Trophoblast cell (in vitro differentiated cells and primary cell): ENCODE results near the gene SNUPN.

ENCODE experiments used
- DNase-seq, 2 donors: peaks; one replicate each; pipeline ENCODE4 v3.0.0-alpha.2; 2016
- H2AFZ ChIP-seq: 2 replicates; pipeline ENCODE4 v1.6.1; 2013; ENCODE audit warnings: low read length, moderate library complexity, mild to moderate bottlenecking; ENCODE audit not compliant: insufficient read depth, poor library complexity
- H2AK5ac ChIP-seq: 2 replicates; pipeline ENCODE4 v1.6.1; 2013; ENCODE audit warnings: mild to moderate bottlenecking, low read length
- H2BK120ac ChIP-seq: 2 replicates; pipeline ENCODE4 v1.6.1; 2013; ENCODE audit warnings: low read length, mild to moderate bottlenecking, moderate library complexity; ENCODE audit not compliant: insufficient read depth, poor library complexity
- H2BK12ac ChIP-seq: 2 replicates; pipeline ENCODE4 v1.6.1; 2013; ENCODE audit warnings: mild to moderate bottlenecking, low read length, moderate library complexity
- H2BK5ac ChIP-seq: 2 replicates; pipeline ENCODE4 v1.6.1; 2013; ENCODE audit warnings: low read length, low read depth, moderate library complexity, mild to moderate bottlenecking; ENCODE audit not compliant: poor library complexity
- H3K14ac ChIP-seq: 2 replicates; pipeline ENCODE4 v1.6.1; 2013; ENCODE audit warnings: mild to moderate bottlenecking, low read length
- H3K18ac ChIP-seq: 2 replicates; pipeline ENCODE4 v1.6.1; 2013; ENCODE audit warnings: mild to moderate bottlenecking, low read length
- H3K23ac ChIP-seq: 2 replicates; pipeline ENCODE4 v1.6.1; 2013; ENCODE audit warnings: low read length
- H3K27ac ChIP-seq: 2 replicates; pipeline ENCODE4 v1.5.1; 2013; ENCODE audit warnings: low read depth, mild to moderate bottlenecking, inconsistent platforms, low read length, moderate library complexity
- H3K27me3 ChIP-seq: 2 replicates; pipeline ENCODE4 v1.6.1; 2013; ENCODE audit warnings: inconsistent platforms, mild to moderate bottlenecking, low read length, moderate library complexity; ENCODE audit not compliant: insufficient read depth
- H3K36me3 ChIP-seq, 2 experiments: 1 replicate in 1 of 2; 2 replicates in 1 of 2; pipeline ENCODE4 v1.6.1; 2013; ENCODE audit warnings: low read length in 2 of 2, mild to moderate bottlenecking in 2 of 2, moderate library complexity in 1 of 2; ENCODE audit not compliant: insufficient read depth in 2 of 2, control insufficient read depth in 1 of 2
- H3K4ac ChIP-seq: 2 replicates; pipeline ENCODE4 v1.6.1; 2013; ENCODE audit warnings: low read depth, mild to moderate bottlenecking, low read length, moderate library complexity
- H3K4me1 ChIP-seq, 2 experiments: 1 replicate in 1 of 2; 2 replicates in 1 of 2; pipeline ENCODE4 v1.6.1; 2013; ENCODE audit warnings: low read length in 2 of 2, mild to moderate bottlenecking in 2 of 2, moderate library complexity in 1 of 2; ENCODE audit not compliant: insufficient read depth in 2 of 2, control insufficient read depth in 1 of 2
- H3K4me2 ChIP-seq: 2 replicates; pipeline ENCODE4 v1.6.1; 2013; ENCODE audit warnings: inconsistent platforms, mild to moderate bottlenecking, low read length, moderate library complexity
- H3K4me3 ChIP-seq: 2 replicates; pipeline ENCODE4 v1.5.1; 2013; ENCODE audit warnings: mild to moderate bottlenecking, low read depth, low read length, inconsistent platforms
- H3K79me1 ChIP-seq: one replicate; pipeline ENCODE4 v1.6.1; 2013; ENCODE audit warnings: low read length
- H3K79me2 ChIP-seq: 2 replicates; pipeline ENCODE4 v1.6.1; 2013; ENCODE audit warnings: low read length, mild to moderate bottlenecking; ENCODE audit not compliant: control insufficient read depth, insufficient read depth, poor library complexity
- H3K9ac ChIP-seq: 2 replicates; pipeline ENCODE4 v1.6.1; 2013; ENCODE audit warnings: mild to moderate bottlenecking, low read length
- H3K9me3 ChIP-seq: 2 replicates; pipeline ENCODE4 v1.6.1; 2013; ENCODE audit warnings: low read depth, mild to moderate bottlenecking, control low read depth, inconsistent platforms, low read length; ENCODE audit not compliant: insufficient read depth
- H4K12ac ChIP-seq: 2 replicates; pipeline ENCODE4 v1.6.1; 2013; ENCODE audit warnings: low read depth, mild to moderate bottlenecking, low read length, moderate library complexity
- H4K8ac ChIP-seq: 2 replicates; pipeline ENCODE4 v1.6.1; 2013; ENCODE audit warnings: low read depth, mild to moderate bottlenecking, low read length, moderate library complexity
- H4K91ac ChIP-seq: one replicate; pipeline ENCODE4 v1.6.1; 2013; ENCODE audit warnings: low read depth, mild to moderate bottlenecking, low read length, moderate library complexity
- WGBS: extraction: QIAGEN DNeasy Blood & Tissue Kit; methylation state at CpG from one replicate; pipeline ENCODE4 v1.1.7; 2013; ENCODE audit warnings: missing lambda C conversion rate; ENCODE audit not compliant: insufficient read length, insufficient coverage; ENCODE audit errors: extremely low coverage; 5-methylcytosine and 5-hydroxymethylcytosine counted together

SNUPN gene

GRCh38 chr15:75655931-75656330 is 30.4 kb upstream of the SNUPN start:
- H4K12ac ChIP-seq: no peak overlapping the region
- H2BK12ac ChIP-seq: no peak overlapping the region
- no peak overlapping the region for H2AFZ ChIP-seq
- no peak overlapping the region for H3K14ac ChIP-seq
- no peak overlapping the region for H3K4me2 ChIP-seq
- no peak overlapping the region for H3K4ac ChIP-seq
- peaks cover 2% of the 10 kb centered on the region for H3K79me2 ChIP-seq
- H3K9ac ChIP-seq: no peak overlapping the region
- H3K23ac ChIP-seq: no peak overlapping the region
- no peak overlapping the region for H3K27ac ChIP-seq
- H3K4me3 ChIP-seq: no peak overlapping the region
- no peak overlapping the region for H2AK5ac ChIP-seq
- DNase-seq: no peak
- H4K91ac ChIP-seq: no peak overlapping the region
- no peaks in the 10 kb centered on the region for H3K27me3 ChIP-seq
- H3K36me3 ChIP-seq: peaks cover 32 to 38% of the 10 kb centered on the region in 2 experiments
- H3K4me1 ChIP-seq: peaks cover 26 to 30% of the 10 kb centered on the region in 2 experiments
- peaks cover 2% of the 10 kb centered on the region for H3K9me3 ChIP-seq
- no peak overlapping the region for H2BK5ac ChIP-seq
- H3K79me1 ChIP-seq: peaks cover 2% of the 10 kb centered on the region
- H4K8ac ChIP-seq: no peak overlapping the region
- H2BK120ac ChIP-seq: no peak overlapping the region
- WGBS: no CpG with 5 or more reads among the region's 4 CpGs
- H3K18ac ChIP-seq: no peak overlapping the region

- H2BK12ac ChIP-seq: no peak overlapping the region
- no peak for DNase-seq
- no peak overlapping the region for H2BK120ac ChIP-seq
- H2AFZ ChIP-seq: no peak overlapping the region
- H3K79me2 ChIP-seq: peaks cover 2% of the 10 kb centered on the region
- peaks cover 2% of the 10 kb centered on the region for H3K9me3 ChIP-seq
- no CpG with 5 or more reads among the region's 4 CpGs for WGBS
- H2AK5ac ChIP-seq: no peak overlapping the region
- H3K4me1 ChIP-seq: peaks cover 30 to 37% of the 10 kb centered on the region in 2 experiments
- no peak overlapping the region for H2BK5ac ChIP-seq
- H3K27ac ChIP-seq: no peak overlapping the region
- H4K12ac ChIP-seq: no peak overlapping the region
- no peak overlapping the region for H3K18ac ChIP-seq
- H4K8ac ChIP-seq: no peak overlapping the region
- no peak overlapping the region for H4K91ac ChIP-seq
- no peak overlapping the region for H3K4ac ChIP-seq
- H3K4me3 ChIP-seq: no peak overlapping the region
- no peak overlapping the region for H3K9ac ChIP-seq
- H3K79me1 ChIP-seq: peaks cover 2% of the 10 kb centered on the region
- H3K14ac ChIP-seq: no peak overlapping the region
- no peak overlapping the region for H3K4me2 ChIP-seq
- H3K27me3 ChIP-seq: no peaks in the 10 kb centered on the region
- H3K23ac ChIP-seq: no peak overlapping the region
- peaks cover 36 to 45% of the 10 kb centered on the region in 2 experiments for H3K36me3 ChIP-seq
Measured at GRCh38 chr15:75654201-75654907, 28.8 kb upstream of the SNUPN start.

- H3K14ac ChIP-seq: no peak overlapping the region
- peaks cover 2% of the 10 kb centered on the region for H3K9me3 ChIP-seq
- no peak overlapping the region for H3K4me3 ChIP-seq
- H2AK5ac ChIP-seq: no peak overlapping the region
- H2AFZ ChIP-seq: no peak overlapping the region
- H3K27ac ChIP-seq: no peak overlapping the region
- peaks cover 2% of the 10 kb centered on the region for H3K79me1 ChIP-seq
- no peak for DNase-seq
- H4K91ac ChIP-seq: no peak overlapping the region
- no peak overlapping the region for H4K8ac ChIP-seq
- no CpG with 5 or more reads among the region's 16 CpGs for WGBS
- peaks cover 36 to 44% of the 10 kb centered on the region in 2 experiments for H3K4me1 ChIP-seq
- no peak overlapping the region for H2BK12ac ChIP-seq
- no peak overlapping the region for H4K12ac ChIP-seq
- no peak overlapping the region for H3K4me2 ChIP-seq
- H3K18ac ChIP-seq: no peak overlapping the region
- H3K4ac ChIP-seq: no peak overlapping the region
- H3K36me3 ChIP-seq: peaks cover 36 to 43% of the 10 kb centered on the region in 2 experiments
- no peak overlapping the region for H3K9ac ChIP-seq
- H3K27me3 ChIP-seq: no peaks in the 10 kb centered on the region
- no peak overlapping the region for H3K23ac ChIP-seq
- H2BK120ac ChIP-seq: no peak overlapping the region
- H2BK5ac ChIP-seq: no peak overlapping the region
- H3K79me2 ChIP-seq: peaks cover 3% of the 10 kb centered on the region
Measured at GRCh38 chr15:75653347-75653913, 27.9 kb upstream of the SNUPN start.

- no peak overlapping the region for H3K9ac ChIP-seq
- no peak for DNase-seq
- H2BK5ac ChIP-seq: no peak overlapping the region
- H4K91ac ChIP-seq: no peak overlapping the region
- no peak overlapping the region for H2BK120ac ChIP-seq
- H3K79me2 ChIP-seq: peaks cover 14% of the 10 kb centered on the region
- peaks cover 23 to 28% of the 10 kb centered on the region in 2 experiments for H3K36me3 ChIP-seq
- no peak overlapping the region for H3K4me3 ChIP-seq
- no peak overlapping the region for H2AFZ ChIP-seq
- H2AK5ac ChIP-seq: no peak overlapping the region
- H3K23ac ChIP-seq: no peak overlapping the region
- no peak overlapping the region for H4K12ac ChIP-seq
- H3K4me2 ChIP-seq: peak overlapping the region; percentile 37
- peaks cover 36 to 44% of the 10 kb centered on the region in 2 experiments for H3K4me1 ChIP-seq
- peaks cover 2% of the 10 kb centered on the region for H3K9me3 ChIP-seq
- peaks cover 16% of the 10 kb centered on the region for H3K79me1 ChIP-seq
- no peak overlapping the region for H3K14ac ChIP-seq
- H3K27ac ChIP-seq: no peak overlapping the region
- no peak overlapping the region for H4K8ac ChIP-seq
- peak overlapping the region; percentile 16 for H3K18ac ChIP-seq
- H2BK12ac ChIP-seq: no peak overlapping the region
- peak overlapping the region; percentile 3 for H3K4ac ChIP-seq
- no peaks in the 10 kb centered on the region for H3K27me3 ChIP-seq
- no CpG with 5 or more reads among the region's 2 CpGs for WGBS
Measured at GRCh38 chr15:75651810-75652543, 26.5 kb upstream of the SNUPN start.
